ENCODE data around the gene CSH2.

- TF ChIP-seq MAFK (IDR thresholded peaks at IDR 0.05; ENCODE audit: partially characterized antibody) (no peak), E2F6 (IDR thresholded peaks at IDR 0.05; ENCODE audit: borderline replicate concordance, low read depth) (no peak), JUN (IDR thresholded peaks at IDR 0.05) (no peak), MYC (IDR thresholded peaks at IDR 0.05; ENCODE audit: borderline replicate concordance, low read length) (no peak), SMC3 (IDR thresholded peaks at IDR 0.05) (no peak), ELK1 (IDR thresholded peaks at IDR 0.05; ENCODE audit: low read depth, low read length) (no peak), REST (IDR thresholded peaks at IDR 0.05) (no peak), PBX3 (IDR thresholded peaks at IDR 0.05) (no peak), POLR2A (IDR thresholded peaks at IDR 0.05; ENCODE audit: low read length) (no peak)
- TF ChIP-seq, protein P1, sequence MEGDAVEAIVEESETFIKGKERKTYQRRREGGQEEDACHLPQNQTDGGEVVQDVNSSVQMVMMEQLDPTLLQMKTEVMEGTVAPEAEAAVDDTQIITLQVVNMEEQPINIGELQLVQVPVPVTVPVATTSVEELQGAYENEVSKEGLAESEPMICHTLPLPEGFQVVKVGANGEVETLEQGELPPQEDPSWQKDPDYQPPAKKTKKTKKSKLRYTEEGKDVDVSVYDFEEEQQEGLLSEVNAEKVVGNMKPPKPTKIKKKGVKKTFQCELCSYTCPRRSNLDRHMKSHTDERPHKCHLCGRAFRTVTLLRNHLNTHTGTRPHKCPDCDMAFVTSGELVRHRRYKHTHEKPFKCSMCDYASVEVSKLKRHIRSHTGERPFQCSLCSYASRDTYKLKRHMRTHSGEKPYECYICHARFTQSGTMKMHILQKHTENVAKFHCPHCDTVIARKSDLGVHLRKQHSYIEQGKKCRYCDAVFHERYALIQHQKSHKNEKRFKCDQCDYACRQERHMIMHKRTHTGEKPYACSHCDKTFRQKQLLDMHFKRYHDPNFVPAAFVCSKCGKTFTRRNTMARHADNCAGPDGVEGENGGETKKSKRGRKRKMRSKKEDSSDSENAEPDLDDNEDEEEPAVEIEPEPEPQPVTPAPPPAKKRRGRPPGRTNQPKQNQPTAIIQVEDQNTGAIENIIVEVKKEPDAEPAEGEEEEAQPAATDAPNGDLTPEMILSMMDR (IDR thresholded peaks at IDR 0.05): no peak
These were observed 36.0 kb downstream of the CSH2 start for GRCh38 chr17:63837480-63837879.
